HEK293 (cell line): Measurements from ENCODE around the gene POLR2J2.
"Not testable (repeated sequence)": the region's sequence is repeated elsewhere in the genome, so short reads cannot be mapped to it uniquely, and the experiment has no call there.

Experiments used
- CTCF ChIP-seq: fragments of 450-650 bp; formaldehyde crosslinking; IDR thresholded peaks from 2 replicates; pipeline ENCODE4 v1.5.1; 2016; ENCODE audit warnings: missing biosample characterization, missing genetic modification characterization
- PRDM6 ChIP-seq: fragments of 450-650 bp; formaldehyde crosslinking; IDR thresholded peaks from 2 replicates; pipeline ENCODE4 v1.5.1; 2017; ENCODE audit warnings: missing biosample characterization, missing genetic modification characterization
- REST ChIP-seq: fragments of 450-650 bp; formaldehyde crosslinking; IDR thresholded peaks from 2 replicates; pipeline ENCODE4 v1.5.1; 2016; ENCODE audit warnings: missing biosample characterization, missing genetic modification characterization
- YY1 ChIP-seq: fragments of 450-650 bp; formaldehyde crosslinking; IDR thresholded peaks from 2 replicates; pipeline ENCODE4 v1.5.1; 2018; ENCODE audit warnings: missing biosample characterization, missing genetic modification characterization
- ZNF140 ChIP-seq: fragments of 450-650 bp; formaldehyde crosslinking; IDR thresholded peaks from 2 replicates; pipeline ENCODE4 v1.5.1; 2016; ENCODE audit warnings: missing biosample characterization, missing genetic modification characterization
- ZNF175 ChIP-seq: fragments of 450-650 bp; formaldehyde crosslinking; IDR thresholded peaks from 2 replicates; pipeline ENCODE4 v1.5.1; 2016; ENCODE audit warnings: missing biosample characterization, missing genetic modification characterization
- ZNF239 ChIP-seq: fragments of 450-650 bp; formaldehyde crosslinking; IDR thresholded peaks from 2 replicates; pipeline ENCODE4 v1.5.1; 2016; ENCODE audit warnings: missing biosample characterization, missing genetic modification characterization
- ZNF248 ChIP-seq: fragments of 450-650 bp; formaldehyde crosslinking; IDR thresholded peaks from 2 replicates; pipeline ENCODE4 v1.5.1; 2017; ENCODE audit warnings: missing biosample characterization, missing genetic modification characterization
- ZNF311 ChIP-seq: fragments of 450-650 bp; formaldehyde crosslinking; IDR thresholded peaks from 2 replicates; pipeline ENCODE4 v1.5.1; 2017; ENCODE audit warnings: missing biosample characterization, missing genetic modification characterization, borderline replicate concordance
- ZNF792 ChIP-seq: fragments of 450-650 bp; formaldehyde crosslinking; IDR thresholded peaks from 2 replicates; pipeline ENCODE4 v1.5.1; 2016; ENCODE audit warnings: missing biosample characterization, missing genetic modification characterization

GRCh38 chr7:102714774-102715522 is 43.5 kb upstream of the POLR2J2 start:
- TF ChIP-seq ZNF311 (tag by site-specific recombination); ZNF792 (tag by site-specific recombination); REST (tag by site-specific recombination); PRDM6 (tag by site-specific recombination); ZNF175 (tag by site-specific recombination); ZNF248 (tag by site-specific recombination); ZNF140; YY1 (tag by site-specific recombination); ZNF239 (tag by site-specific recombination); CTCF (tag by site-specific recombination): not testable (repeated sequence)
